A673 (cell line): ENCODE data around the gene ENTPD3.

ENCODE experiments used
- CTCF ChIP-seq: fragments of 300-800, 200-600 bp; sonication (generic); conservative IDR thresholded peaks from 2 replicates; pipeline ENCODE4 v1.5.1; 2017; ENCODE audit warnings: low read depth, mild to moderate bottlenecking, antibody characterized with exemption, low read length, moderate library complexity, mixed read lengths
- EZH2 ChIP-seq: fragments of 200-600 bp; sonication (generic); IDR thresholded peaks from 2 replicates; pipeline ENCODE4 v1.6.1; 2017; ENCODE audit warnings: borderline replicate concordance, low read depth, mild to moderate bottlenecking, mixed read lengths, antibody characterized with exemption, low read length; ENCODE audit not compliant: poor library complexity, severe bottlenecking

GRCh38 chr3:40377822-40378221 is 9.2 kb upstream of the ENTPD3 start:
- TF ChIP-seq CTCF (no peak), EZH2 (no peak)
